ENCODE data around the gene VPS13A. TPM values are rescaled to one million over a fixed set of nuclear protein-coding genes. Genes with fewer than 3 reads are reported as not detected.

VPS13A gene
- total RNA-seq (2022; extraction: Qiagen RNA extraction; ENCODE audit: low read depth) = 8.0 to 14.8 TPM (median 12.5 TPM) in 5 replicates

DNA sequence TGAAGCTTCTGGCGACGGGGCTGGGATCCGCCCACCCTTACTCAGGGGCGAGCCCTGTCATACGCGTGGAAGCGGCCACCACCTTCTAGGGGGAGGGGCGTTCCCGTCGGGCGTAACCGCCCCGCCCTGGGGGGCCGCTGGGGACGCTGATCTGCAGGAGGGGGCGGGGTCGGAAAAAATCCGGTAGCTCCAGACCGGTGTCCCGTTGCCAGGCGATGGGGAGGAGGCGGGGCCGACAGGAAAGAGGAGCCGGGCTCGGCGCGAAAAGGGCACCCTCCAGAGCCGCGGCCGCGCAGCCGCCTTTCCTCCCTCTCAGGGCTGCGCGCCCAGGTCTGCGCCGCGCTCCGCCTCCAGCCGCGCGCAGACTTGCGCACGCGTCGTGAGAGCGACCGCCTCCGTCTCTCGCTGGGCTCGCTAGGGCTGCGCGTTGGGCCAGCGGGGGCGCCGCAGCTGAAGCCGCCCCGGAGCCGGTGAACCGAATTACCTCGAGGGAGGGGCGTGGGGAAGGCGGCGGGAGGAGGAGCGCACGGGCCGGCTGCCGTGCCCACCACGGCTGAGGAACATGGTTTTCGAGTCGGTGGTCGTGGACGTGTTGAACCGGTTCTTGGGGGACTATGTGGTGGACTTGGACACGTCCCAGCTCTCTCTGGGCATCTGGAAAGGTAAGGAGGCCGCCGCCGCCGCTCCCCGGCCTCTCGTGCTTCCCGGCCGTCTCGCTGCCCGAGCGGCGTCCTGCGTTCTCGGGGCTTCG, at the start of gene VPS13A:
VPS13A (plus strand) TSS at position 392 of the 751 bp plus-strand sequence; CDS start at position 563, 171 bp downstream.

Other genes starting within 250 kb of the VPS13A start
- gene FOXB2, start 157.9 kb upstream of the VPS13A start, total RNA-seq (2022; extraction: Qiagen RNA extraction; ENCODE audit: low read depth) = not detected in 5 replicates